Right lobe of liver (tissue), 6 donors: Measurements from ENCODE around the gene SLC30A9. TPM values are rescaled to one million over a fixed set of nuclear protein-coding genes. Genes with fewer than 3 reads are reported as not detected.
A peak's percentile ranks its signal among the peaks of the same experiment; 100 is the strongest.

Source experiments
- ATAC-seq, 4 donors: fragments of 200-7000 bp; cut with Tn5 transposase; one replicate each; pipeline ENCODE4 v1.9.1; 2020; ENCODE audit warnings: mild to moderate bottlenecking in 4 of 4, moderate library complexity in 4 of 4
- DNase-seq, 3 donors: peaks; one replicate each; pipeline ENCODE4 v3.0.0-alpha.2; 2020
- H3K27ac ChIP-seq, 3 donors: fragments of 200-600 bp; one replicate each; pipeline ENCODE4 v1.8.0; 2022
- H3K27me3 ChIP-seq, 2 donors: fragments of 200-600 bp; one replicate each; pipeline ENCODE4 v1.8.0; 2022
- H3K36me3 ChIP-seq, 4 donors: fragments of 200-600 bp; sonication (generic) in 1 of 4; one replicate each; pipeline versions ENCODE4 v1.5.1 to v1.8.0; 2017 to 2022; ENCODE audit warnings: control low read depth in 1 of 4
- H3K4me1 ChIP-seq, 4 donors: fragments of 200-600 bp; sonication (generic) in 1 of 4; one replicate each; pipeline versions ENCODE4 v1.5.1 to v1.8.0; 2017 to 2022; ENCODE audit warnings: control low read depth in 1 of 4
- H3K4me3 ChIP-seq, 3 donors: fragments of 200-600 bp; one replicate each; pipeline ENCODE4 v1.8.0; 2022
- H3K9me3 ChIP-seq, 4 donors: fragments of 200-600 bp; sonication (generic) in 1 of 4; one replicate each; pipeline versions ENCODE4 v1.5.1 to v1.8.0; 2017 to 2022; ENCODE audit warnings: control low read depth in 1 of 4
- CTCF ChIP-seq, 4 donors: fragments of 200-600 bp in 3 of 4; fragments of 450-650 bp in 1 of 4; IDR thresholded peaks; one replicate each; pipeline versions ENCODE4 v1.5.1 to v1.8.0; 2016 to 2022; ENCODE audit warnings: antibody characterized with exemption in 4 of 4, mild to moderate bottlenecking in 2 of 4
- POLR2A ChIP-seq: fragments of 450-650 bp; IDR thresholded peaks from one replicate; pipeline ENCODE4 v1.6.1; 2017; ENCODE audit warnings: antibody characterized with exemption, mild to moderate bottlenecking
- WGBS: methylation state at CpG from one replicate; pipeline ENCODE4 v1.1.6; 2018; ENCODE audit warnings: low coverage, low lambda C conversion rate; ENCODE audit not compliant: insufficient coverage; ENCODE audit errors: missing lambda C conversion rate; 5-methylcytosine and 5-hydroxymethylcytosine counted together
- intact Hi-C, 2 donors: fragments of 100-400 bp; cut with DNase I; formaldehyde crosslinking; loops; one replicate each; pipeline versions ENCODE4 v1.11.2 to v1.14.1; 2022
- total RNA-seq, 6 experiments: library from RNA; depleted of rRNA in 2 of 6; stranded (reverse); fragments of >200 nt in 2 of 6; fragmentation: NEBNext Ultra II Directional in 3 of 6; extraction: Animal tissue kit (Norgen Biotek cat#: 25700) in 3 of 6; gene quantifications; one replicate each; pipeline versions ENCODE4 v1.1.0 to v1.2.4, GENCODE V29; 2016 to 2023
- donor health status: DM: no; HTN: yes; CAD: no.
- donor health status: DM: no; HTN: no; CAD: no.
- donor health status: DM: no; HTN: no; CAD: no.
- donor health status: DM: no; HTN: yes; CAD: no.
- donor health status: DM: no; HTN: yes; CAD: no.

The SLC30A9 gene
- total RNA-seq, 6 experiments from 2014 or later = 23.2 to 34.1 (median 25.6) TPM

GRCh38 chr4:41949531-41949930 lies 40.8 kb upstream of the SLC30A9 start:
- no peaks in the 10 kb centered on the region for H3K4me1 ChIP-seq
- ATAC-seq (no peak), DNase-seq (no peak)
- intact Hi-C loops = no loop called here
- H3K27ac ChIP-seq = no peak overlapping the region
- TF ChIP-seq POLR2A (no peak), CTCF (IDR thresholded peaks at IDR 0.05) (no peak)
- no peaks in the 10 kb centered on the region for H3K9me3 ChIP-seq
- peaks cover 0 to 62% (median 7%) of the 10 kb centered on the region in 4 donors for H3K36me3 ChIP-seq
- H3K27me3 ChIP-seq = no peaks in the 10 kb centered on the region
- no peak overlapping the region for H3K4me3 ChIP-seq
- 83% methylated on average over 3 of the region's 3 CpGs for WGBS

GRCh38 chr4:41957634-41958033 lies 32.7 kb upstream of the SLC30A9 start:
- ATAC-seq (no peak), DNase-seq (no peak)
- WGBS = 23% methylated on average over 1 of the region's 1 CpG
- TF ChIP-seq POLR2A (no peak), CTCF (IDR thresholded peaks at IDR 0.05) (peak in 3 of 4 donors; percentile 34 to 38 (median 35))
- Histone ChIP-seq H3K27me3 (no peaks in the 10 kb centered on the region), H3K4me1 (no peaks in the 10 kb centered on the region), H3K36me3 (peaks cover 0 to 19% (median 3%) of the 10 kb centered on the region in 4 donors), H3K4me3 (no peak overlapping the region), H3K27ac (no peak overlapping the region), H3K9me3 (no peaks in the 10 kb centered on the region)
- intact Hi-C loops = no loop called here

- ATAC-seq (no peak), DNase-seq (no peak)
- 100% methylated on average over 4 of the region's 4 CpGs for WGBS
- no peaks in the 10 kb centered on the region for H3K27me3 ChIP-seq
- no peaks in the 10 kb centered on the region for H3K36me3 ChIP-seq
- H3K4me3 ChIP-seq = no peak overlapping the region
- H3K9me3 ChIP-seq = no peaks in the 10 kb centered on the region
- no peak overlapping the region for H3K27ac ChIP-seq
- intact Hi-C loops = no loop called here
- H3K4me1 ChIP-seq = no peaks in the 10 kb centered on the region
- TF ChIP-seq POLR2A (no peak), CTCF (IDR thresholded peaks at IDR 0.05) (peak; percentile 26 to 44 (median 39))
Observed at GRCh38 chr4:41963105-41963504, 27.2 kb upstream of the SLC30A9 start.

- WGBS = 100% methylated on average over 1 of the region's 1 CpG
- no peak for ATAC-seq
- Histone ChIP-seq H3K27ac (no peak overlapping the region), H3K4me1 (no peaks in the 10 kb centered on the region), H3K4me3 (no peak overlapping the region), H3K36me3 (no peaks in the 10 kb centered on the region), H3K9me3 (no peaks in the 10 kb centered on the region), H3K27me3 (no peaks in the 10 kb centered on the region)
- no peak for TF ChIP-seq POLR2A
- TF ChIP-seq CTCF (IDR thresholded peaks at IDR 0.05) = no peak
- intact Hi-C loops = no loop called here
- no peak for DNase-seq
Observed at GRCh38 chr4:41964401-41964800, 25.9 kb upstream of the SLC30A9 start.

GRCh38 chr4:41967392-41967791 lies 22.9 kb upstream of the SLC30A9 start:
- Histone ChIP-seq H3K36me3 (no peaks in the 10 kb centered on the region), H3K27me3 (no peaks in the 10 kb centered on the region), H3K27ac (no peak overlapping the region), H3K4me1 (no peaks in the 10 kb centered on the region), H3K4me3 (no peak overlapping the region), H3K9me3 (no peaks in the 10 kb centered on the region)
- TF ChIP-seq POLR2A = no peak
- TF ChIP-seq CTCF (IDR thresholded peaks at IDR 0.05) = no peak
- no peak for ATAC-seq
- 88% methylated on average over 2 of the region's 2 CpGs for WGBS
- DNase-seq = no peak
- intact Hi-C loops = no loop called here
